HepG2 (cell line): ENCODE data around the gene RNASE8. TPM values are rescaled to one million over a fixed set of nuclear protein-coding genes. Genes with fewer than 3 reads are reported as not detected.

ENCODE experiments used
- ARNT2 ChIP-seq: sonication (generic); formaldehyde crosslinking; IDR thresholded peaks from 2 replicates; pipeline ENCODE4 v1.8.0; 2022; ENCODE audit warnings: mild to moderate bottlenecking, low read depth, missing genetic modification reagents, moderate library complexity
- CEBPG ChIP-seq: IDR thresholded peaks from 2 replicates; pipeline ENCODE4 v1.6.1; 2016
- GZF1 ChIP-seq: sonication (generic); formaldehyde crosslinking; IDR thresholded peaks from 2 replicates; pipeline ENCODE4 v1.5.1; 2020; ENCODE audit warnings: mild to moderate bottlenecking, missing genetic modification reagents
- KDM2A ChIP-seq: sonication (generic); formaldehyde crosslinking; IDR thresholded peaks from 2 replicates; pipeline ENCODE4 v1.4.0; 2020; ENCODE audit warnings: low read depth, missing genetic modification reagents, borderline replicate concordance
- MEF2D ChIP-seq: sonication (generic); formaldehyde crosslinking; IDR thresholded peaks from 2 replicates; pipeline ENCODE4 v1.5.1; 2020; ENCODE audit warnings: mild to moderate bottlenecking, missing genetic modification reagents
- MIXL1 ChIP-seq: IDR thresholded peaks from 2 replicates; pipeline ENCODE4 v1.6.1; 2016
- MXD1 ChIP-seq: sonication (generic); formaldehyde crosslinking; IDR thresholded peaks from 2 replicates; pipeline ENCODE4 v1.4.0; 2020; ENCODE audit warnings: mild to moderate bottlenecking, missing genetic modification reagents
- ZNF331 ChIP-seq: sonication (generic); formaldehyde crosslinking; IDR thresholded peaks from 2 replicates; pipeline ENCODE4 v1.4.0; 2020; ENCODE audit warnings: missing genetic modification reagents
- ZNF543 ChIP-seq: sonication (generic); formaldehyde crosslinking; IDR thresholded peaks from 2 replicates; pipeline ENCODE4 v1.4.0; 2020; ENCODE audit warnings: mild to moderate bottlenecking, missing genetic modification reagents
- polyA plus RNA-seq, 8 experiments: library from polyadenylated mRNA; depleted of rRNA in 3 of 8; stranded (reverse) in 7 of 8; unstranded in 1 of 8; fragments of >200 nt; fragmentation: Illumina TruSeq in 4 of 8; extraction: Trizol in 4 of 8; gene quantifications; 2 replicates each; pipeline versions ENCODE4 v1.2.1 to v1.2.3, GENCODE V29; 2011 to 2016; ENCODE audit warnings: low read depth in 4 of 8, missing spikeins in 1 of 8, mixed read lengths in 1 of 8; ENCODE audit not compliant: insufficient read depth in 1 of 8
- total RNA-seq, 5 experiments: library from RNA; depleted of rRNA; stranded (reverse); fragments of >200 nt; fragmentation: Illumina TruSeq; extraction: Trizol; gene quantifications; 2 replicates each; pipeline ENCODE4 v1.2.3, GENCODE V29; 2016; ENCODE audit warnings: low read depth in 1 of 5
- TF ChIP-seq, protein P1 (sequence below): IDR thresholded peaks from 2 replicates; pipeline ENCODE4 v1.6.1; 2016; ENCODE audit warnings: mild to moderate bottlenecking
- TF ChIP-seq, protein P2 (sequence below): IDR thresholded peaks from 2 replicates; pipeline ENCODE4 v1.4.0; 2020; ENCODE audit warnings: mild to moderate bottlenecking, missing genetic modification reagents

The RNASE8 gene
- total and polyA plus RNA-seq, 2 of the 13 experiments (the other 11 are each of a cell fraction or from before 2014, with no cell fraction given): not detected

- 0 out of 2 replicates have a peak, but pooled peaks have one; percentile 16 for TF ChIP-seq ZNF543 (CRISPR knock-in tag)
- TF ChIP-seq KDM2A: 0 out of 2 replicates have a peak, but pooled peaks have one; percentile 49
- 0 out of 2 replicates have a peak, but pooled peaks have one; percentile 49 for TF ChIP-seq ZNF331
- 0 out of 2 replicates have a peak, but pooled peaks have one; percentile 45 for TF ChIP-seq MIXL1
- TF ChIP-seq MXD1 (CRISPR knock-in tag): 0 out of 2 replicates have a peak, but pooled peaks have one; percentile 33
- TF ChIP-seq, protein P1, sequence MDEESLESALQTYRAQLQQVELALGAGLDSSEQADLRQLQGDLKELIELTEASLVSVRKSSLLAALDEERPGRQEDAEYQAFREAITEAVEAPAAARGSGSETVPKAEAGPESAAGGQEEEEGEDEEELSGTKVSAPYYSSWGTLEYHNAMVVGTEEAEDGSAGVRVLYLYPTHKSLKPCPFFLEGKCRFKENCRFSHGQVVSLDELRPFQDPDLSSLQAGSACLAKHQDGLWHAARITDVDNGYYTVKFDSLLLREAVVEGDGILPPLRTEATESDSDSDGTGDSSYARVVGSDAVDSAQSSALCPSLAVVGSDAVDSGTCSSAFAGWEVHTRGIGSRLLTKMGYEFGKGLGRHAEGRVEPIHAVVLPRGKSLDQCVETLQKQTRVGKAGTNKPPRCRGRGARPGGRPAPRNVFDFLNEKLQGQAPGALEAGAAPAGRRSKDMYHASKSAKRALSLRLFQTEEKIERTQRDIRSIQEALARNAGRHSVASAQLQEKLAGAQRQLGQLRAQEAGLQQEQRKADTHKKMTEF (CRISPR knock-in tag): 0 out of 2 replicates have a peak, but pooled peaks have one; percentile 26
- TF ChIP-seq MEF2D (CRISPR knock-in tag): peak; percentile 41; the same call in 1 of the 2 replicates
- 0 out of 2 replicates have a peak, but pooled peaks have one; percentile 32 for TF ChIP-seq ARNT2
- TF ChIP-seq, protein P2, sequence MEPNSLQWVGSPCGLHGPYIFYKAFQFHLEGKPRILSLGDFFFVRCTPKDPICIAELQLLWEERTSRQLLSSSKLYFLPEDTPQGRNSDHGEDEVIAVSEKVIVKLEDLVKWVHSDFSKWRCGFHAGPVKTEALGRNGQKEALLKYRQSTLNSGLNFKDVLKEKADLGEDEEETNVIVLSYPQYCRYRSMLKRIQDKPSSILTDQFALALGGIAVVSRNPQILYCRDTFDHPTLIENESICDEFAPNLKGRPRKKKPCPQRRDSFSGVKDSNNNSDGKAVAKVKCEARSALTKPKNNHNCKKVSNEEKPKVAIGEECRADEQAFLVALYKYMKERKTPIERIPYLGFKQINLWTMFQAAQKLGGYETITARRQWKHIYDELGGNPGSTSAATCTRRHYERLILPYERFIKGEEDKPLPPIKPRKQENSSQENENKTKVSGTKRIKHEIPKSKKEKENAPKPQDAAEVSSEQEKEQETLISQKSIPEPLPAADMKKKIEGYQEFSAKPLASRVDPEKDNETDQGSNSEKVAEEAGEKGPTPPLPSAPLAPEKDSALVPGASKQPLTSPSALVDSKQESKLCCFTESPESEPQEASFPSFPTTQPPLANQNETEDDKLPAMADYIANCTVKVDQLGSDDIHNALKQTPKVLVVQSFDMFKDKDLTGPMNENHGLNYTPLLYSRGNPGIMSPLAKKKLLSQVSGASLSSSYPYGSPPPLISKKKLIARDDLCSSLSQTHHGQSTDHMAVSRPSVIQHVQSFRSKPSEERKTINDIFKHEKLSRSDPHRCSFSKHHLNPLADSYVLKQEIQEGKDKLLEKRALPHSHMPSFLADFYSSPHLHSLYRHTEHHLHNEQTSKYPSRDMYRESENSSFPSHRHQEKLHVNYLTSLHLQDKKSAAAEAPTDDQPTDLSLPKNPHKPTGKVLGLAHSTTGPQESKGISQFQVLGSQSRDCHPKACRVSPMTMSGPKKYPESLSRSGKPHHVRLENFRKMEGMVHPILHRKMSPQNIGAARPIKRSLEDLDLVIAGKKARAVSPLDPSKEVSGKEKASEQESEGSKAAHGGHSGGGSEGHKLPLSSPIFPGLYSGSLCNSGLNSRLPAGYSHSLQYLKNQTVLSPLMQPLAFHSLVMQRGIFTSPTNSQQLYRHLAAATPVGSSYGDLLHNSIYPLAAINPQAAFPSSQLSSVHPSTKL (CRISPR knock-in tag): peak; percentile 66
- TF ChIP-seq CEBPG (CRISPR knock-in tag): 0 out of 2 replicates have a peak, but pooled peaks have one; percentile 8
- TF ChIP-seq GZF1 (CRISPR knock-in tag): peak; percentile 26; the same call in 1 of the 2 replicates
Measured at GRCh38 chr14:21038441-21039422, 18.9 kb upstream of the RNASE8 start (continued).
